NOMO-1 treated with dmso at 0.1 percent for 144 hours (cell line): ENCODE results near the gene ATRAID.
A peak's percentile ranks its signal among the peaks of the same experiment; 100 is the strongest.

Experiments
- DNase-seq: peaks from one replicate; lab custom pipeline; 2025; ENCODE audit not compliant: unreplicated experiment; lab: John Stamatoyannopoulos, UW

Gene ATRAID

GRCh38 chr2:27217173-27218121, 5.6 kb downstream of the ATRAID start, which contains the start of gene CAD:
CAD (plus strand) TSS chr2:27217369; CDS start chr2:27217552, 183 bp downstream.
- DNase-seq = peak; percentile 83

GRCh38 chr2:27218614-27219013, 6.8 kb downstream of the ATRAID start:
- no peak for DNase-seq

DNA sequence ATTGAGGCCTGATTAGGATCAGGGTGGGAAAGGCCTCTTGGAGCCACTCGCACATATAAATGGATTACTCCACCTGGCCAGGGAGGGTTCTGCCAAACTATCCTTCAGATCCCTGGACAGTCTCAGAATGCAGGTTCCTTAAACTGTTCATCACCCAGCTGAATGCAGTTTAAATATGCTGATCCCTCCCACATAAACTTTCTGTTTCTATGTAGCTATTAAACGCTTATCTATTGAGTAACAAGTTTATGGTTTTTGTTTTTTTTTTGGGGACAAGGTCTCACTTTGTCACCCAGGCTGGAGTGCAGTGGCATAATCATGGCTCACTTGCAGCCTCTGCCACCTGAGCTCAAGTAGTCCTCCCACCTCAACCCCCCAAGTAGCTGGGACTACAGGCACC, 7.2 kb downstream of the ATRAID start:
- DNase-seq = no peak

DNA sequence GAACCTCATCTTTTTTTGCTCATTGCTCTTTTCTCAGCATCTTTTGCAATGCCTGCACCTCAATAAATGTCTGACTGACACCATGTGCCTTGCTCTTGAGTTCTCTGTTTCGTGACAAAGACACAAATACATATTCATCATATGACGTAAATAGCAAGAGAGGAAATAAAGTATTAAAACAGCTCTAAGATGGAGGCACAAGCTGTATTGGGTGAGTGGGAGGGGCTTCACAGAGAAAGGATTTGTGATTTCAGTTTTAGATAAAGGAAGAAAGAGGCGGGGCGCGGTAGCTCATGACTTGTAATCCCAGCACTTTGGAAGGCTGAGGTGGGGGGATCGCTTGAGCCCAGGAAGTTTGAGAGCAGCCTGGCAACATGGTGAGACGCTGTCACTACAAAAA, 8.2 kb downstream of the ATRAID start:
- no peak for DNase-seq

DNA sequence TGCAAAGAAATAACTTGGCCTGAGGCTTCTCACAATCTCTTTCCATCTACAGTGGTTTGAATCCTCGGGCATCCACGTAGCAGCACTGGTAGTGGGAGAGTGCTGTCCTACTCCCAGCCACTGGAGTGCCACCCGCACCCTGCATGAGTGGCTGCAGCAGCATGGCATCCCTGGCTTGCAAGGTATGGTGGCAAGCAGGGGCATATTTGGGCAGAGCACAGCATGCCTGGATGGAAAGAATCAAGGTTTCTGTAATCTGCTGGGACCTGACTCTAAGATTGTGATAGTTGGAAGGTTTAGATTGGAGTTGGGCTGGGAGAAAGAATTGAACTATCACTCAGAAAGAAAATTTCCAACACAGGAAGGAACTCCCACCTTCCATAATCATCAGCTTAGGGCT, 9.3 kb downstream of the ATRAID start:
- DNase-seq = no peak

DNA sequence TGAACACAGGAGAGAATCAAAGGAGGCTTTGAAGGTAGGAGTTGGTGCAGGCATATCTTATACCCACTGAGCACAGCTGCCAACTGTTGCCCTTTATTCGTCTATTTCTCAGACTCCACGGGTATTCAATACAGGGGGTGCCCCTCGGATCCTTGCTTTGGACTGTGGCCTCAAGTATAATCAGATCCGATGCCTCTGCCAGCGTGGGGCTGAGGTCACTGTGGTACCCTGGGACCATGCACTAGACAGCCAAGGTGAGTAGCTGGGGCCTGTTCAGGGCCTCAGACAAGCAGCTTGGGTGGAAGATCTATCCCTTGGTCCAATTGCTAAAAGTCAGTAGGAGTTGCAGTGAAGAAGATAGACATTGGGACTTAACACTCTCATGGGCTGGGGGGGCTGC, 10.6 kb downstream of the ATRAID start:
- DNase-seq = no peak

DNA sequence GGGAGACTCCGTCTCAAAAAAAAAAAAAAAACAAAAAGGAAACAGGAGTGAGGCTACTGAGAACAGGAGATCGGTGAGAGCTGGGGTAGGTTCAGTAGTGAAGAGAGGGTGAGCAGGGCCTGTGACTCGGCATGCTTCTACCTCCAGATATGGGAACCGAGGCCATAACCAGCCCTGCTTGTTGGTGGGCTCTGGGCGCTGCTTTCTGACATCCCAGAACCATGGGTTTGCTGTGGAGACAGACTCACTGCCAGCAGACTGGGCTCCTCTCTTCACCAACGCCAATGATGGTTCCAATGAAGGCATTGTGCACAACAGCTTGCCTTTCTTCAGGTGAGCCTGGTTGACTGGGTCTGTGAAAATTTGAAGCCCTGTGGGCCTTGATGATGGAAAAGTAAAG, 11.6 kb downstream of the ATRAID start:
- no peak for DNase-seq

GRCh38 chr2:27225526-27225925, 13.7 kb downstream of the ATRAID start:
- DNase-seq = no peak

DNA sequence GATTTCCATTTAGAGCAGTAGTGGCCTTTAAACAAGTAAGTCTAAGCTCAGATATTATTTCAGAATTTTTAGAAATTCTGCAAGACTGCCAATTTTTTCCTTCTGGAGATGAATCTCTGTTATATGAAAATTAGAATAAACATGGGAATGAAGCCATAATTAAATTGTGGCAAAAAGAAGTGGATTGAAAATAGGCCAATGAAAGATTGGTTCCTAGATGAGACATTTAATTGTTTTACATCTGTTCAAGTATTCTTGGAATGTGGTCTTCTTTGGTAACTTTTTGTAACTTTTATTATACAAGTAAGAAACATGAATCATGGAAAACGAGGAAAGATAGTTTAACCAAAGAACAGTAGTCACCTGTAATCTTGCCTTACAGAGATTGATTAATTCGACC, 15.7 kb downstream of the ATRAID start:
- no peak for DNase-seq

GRCh38 chr2:27231921-27232320, 20.1 kb downstream of the ATRAID start:
- DNase-seq = no peak

DNA sequence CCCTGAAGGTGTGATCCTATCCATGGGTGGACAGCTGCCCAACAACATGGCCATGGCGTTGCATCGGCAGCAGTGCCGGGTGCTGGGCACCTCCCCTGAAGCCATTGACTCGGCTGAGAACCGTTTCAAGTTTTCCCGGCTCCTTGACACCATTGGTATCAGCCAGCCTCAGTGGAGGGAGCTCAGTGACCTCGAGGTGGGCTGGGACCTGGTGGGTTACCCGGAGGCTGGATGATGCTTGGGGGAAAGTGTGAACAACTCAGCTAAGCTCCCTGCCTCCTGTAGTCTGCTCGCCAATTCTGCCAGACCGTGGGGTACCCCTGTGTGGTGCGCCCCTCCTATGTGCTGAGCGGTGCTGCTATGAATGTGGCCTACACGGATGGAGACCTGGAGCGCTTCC, 21.5 kb downstream of the ATRAID start:
- DNase-seq = no peak

DNA sequence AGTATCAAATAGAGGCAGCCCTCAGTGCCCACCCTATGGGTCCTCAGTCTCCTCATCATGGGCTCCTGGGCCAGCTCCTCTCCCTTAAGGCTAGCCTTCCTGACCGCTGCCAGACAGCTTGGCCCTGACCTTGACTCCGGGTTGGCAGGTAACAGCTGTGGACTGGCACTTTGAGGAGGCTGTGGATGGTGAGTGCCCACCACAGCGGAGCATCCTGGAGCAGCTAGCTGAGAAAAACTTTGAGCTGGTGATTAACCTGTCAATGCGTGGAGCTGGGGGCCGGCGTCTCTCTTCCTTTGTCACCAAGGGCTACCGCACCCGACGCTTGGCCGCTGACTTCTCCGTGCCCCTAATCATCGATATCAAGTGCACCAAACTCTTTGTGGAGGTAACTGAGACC, 24.3 kb downstream of the ATRAID start:
- no peak for DNase-seq

- no peak for DNase-seq
These were observed 24.8 kb downstream of the ATRAID start for GRCh38 chr2:27236626-27237025.

GRCh38 chr2:27237341-27237945, 25.6 kb downstream of the ATRAID start:
- DNase-seq = no peak

- DNase-seq = no peak
These were observed 27.1 kb downstream of the ATRAID start for GRCh38 chr2:27238976-27239375.

DNA sequence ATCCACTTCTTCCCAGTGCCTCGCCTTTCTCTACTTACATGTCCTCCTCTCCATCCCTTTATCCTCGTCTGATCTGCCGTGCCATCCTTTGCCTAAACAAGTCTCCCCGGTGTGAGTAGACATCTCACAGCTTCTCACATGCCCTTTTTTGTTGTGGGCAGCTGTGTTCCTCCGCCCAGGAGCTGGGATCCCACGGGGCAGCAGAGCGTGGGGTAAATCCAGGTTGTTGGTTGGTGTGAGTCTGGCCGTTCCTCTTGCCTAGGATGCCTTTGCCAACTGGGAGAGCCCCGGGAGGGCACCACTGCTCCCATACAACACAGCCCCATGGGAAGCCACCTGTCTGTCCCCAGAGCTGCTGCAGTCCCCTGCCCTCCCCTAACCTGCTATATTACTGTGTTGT, 28.6 kb downstream of the ATRAID start:
- no peak for DNase-seq

DNA sequence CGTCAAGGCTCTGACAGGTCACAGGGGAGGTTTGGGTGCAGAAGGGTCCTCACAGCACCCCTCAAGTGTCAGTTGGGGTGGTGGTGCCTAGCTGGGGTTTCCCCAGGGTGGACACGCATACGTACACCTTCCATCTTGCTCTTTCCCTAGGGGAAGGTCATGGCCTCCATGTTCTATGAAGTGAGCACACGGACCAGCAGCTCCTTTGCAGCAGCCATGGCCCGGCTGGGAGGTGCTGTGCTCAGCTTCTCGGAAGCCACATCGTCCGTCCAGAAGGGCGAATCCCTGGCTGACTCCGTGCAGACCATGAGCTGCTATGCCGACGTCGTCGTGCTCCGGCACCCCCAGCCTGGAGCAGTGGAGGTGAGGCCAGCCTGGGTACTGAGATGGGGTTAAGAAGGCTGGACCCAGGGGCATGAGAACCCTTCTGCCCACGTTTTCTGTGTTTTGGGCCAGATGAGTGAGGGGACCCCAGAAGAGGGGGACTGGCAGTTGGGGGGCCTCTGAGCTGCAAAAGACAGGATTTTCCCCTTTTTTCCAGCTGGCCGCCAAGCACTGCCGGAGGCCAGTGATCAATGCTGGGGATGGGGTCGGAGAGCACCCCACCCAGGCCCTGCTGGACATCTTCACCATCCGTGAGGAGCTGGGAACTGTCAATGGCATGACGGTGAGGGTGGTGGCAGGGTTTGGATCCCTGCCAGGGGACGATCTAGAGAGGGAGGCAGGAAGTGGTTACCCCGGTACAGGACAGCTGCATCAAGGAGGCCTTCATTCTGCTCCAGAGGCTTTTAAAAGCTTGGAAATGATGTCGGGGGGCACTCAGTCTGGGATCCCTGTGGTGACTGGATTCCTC, 30.1 kb downstream of the ATRAID start:
- DNase-seq = no peak

DNA sequence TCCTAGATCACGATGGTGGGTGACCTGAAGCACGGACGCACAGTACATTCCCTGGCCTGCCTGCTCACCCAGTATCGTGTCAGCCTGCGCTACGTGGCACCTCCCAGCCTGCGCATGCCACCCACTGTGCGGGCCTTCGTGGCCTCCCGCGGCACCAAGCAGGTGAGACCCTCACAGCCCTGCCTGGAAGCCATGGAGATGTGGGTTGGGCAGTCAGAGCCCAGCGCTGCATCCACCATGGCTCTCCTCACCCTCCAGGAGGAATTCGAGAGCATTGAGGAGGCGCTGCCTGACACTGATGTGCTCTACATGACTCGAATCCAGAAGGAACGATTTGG, 30.7 kb downstream of the ATRAID start:
- no peak for DNase-seq

DNA sequence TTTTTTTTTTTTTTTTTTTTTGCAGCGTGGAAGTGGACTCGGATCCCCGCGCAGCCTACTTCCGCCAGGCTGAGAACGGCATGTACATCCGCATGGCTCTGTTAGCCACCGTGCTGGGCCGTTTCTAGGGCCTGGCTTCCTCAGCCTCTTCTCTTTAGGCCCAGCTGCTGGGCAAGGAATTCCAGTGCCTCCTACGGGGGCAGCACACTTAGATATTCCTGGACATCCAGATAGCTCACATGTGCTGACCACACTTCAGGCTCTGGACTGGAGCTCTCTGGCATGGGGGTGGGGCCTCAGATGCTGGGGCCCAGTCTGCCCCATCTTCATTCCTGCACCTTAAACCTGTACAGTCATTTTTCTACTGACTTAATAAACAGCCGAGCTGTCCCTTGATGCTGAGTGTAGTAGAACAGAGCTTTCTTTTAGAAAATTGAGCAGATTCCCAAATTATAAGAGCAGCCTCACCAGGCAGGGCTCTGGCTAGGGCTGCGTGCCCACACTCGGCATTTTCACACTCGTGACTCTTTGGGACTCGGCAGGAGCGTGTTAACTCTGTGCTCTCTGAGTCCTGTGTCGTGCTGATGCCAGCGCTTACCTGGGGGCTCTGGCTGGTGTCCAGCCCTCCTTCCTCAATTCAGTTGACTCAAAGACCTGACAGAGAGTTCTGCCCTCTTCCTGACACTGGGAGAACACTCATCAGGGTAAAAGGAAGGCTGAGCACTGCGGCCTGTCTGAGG, 31.7 kb downstream of the ATRAID start:
- no peak for DNase-seq

DNA sequence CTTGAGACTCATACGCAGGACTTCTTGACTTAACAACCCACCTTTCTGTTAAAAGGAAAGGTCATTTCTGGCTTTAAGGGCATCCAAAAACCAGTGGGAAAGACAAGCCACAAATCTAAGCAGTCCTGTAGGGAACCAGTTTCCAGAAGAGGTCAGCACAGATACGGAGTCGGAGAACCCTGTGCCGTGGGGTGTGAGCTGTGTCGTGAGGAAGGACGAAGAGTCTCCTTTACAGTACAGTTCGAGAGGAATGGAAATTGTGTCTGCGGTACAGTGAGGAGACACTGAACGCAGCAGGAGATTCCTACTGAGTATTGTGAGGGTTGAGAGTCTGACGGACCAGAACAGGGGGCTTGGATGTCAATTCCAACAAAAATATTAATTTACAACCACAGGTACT, 33.3 kb downstream of the ATRAID start:
- DNase-seq = no peak

- DNase-seq = no peak
These were observed 33.8 kb downstream of the ATRAID start for GRCh38 chr2:27245626-27246025.
